Measurements from ENCODE around the gene SLC25A33.
"Not testable (repeated sequence)": the region's sequence is repeated elsewhere in the genome, so short reads cannot be mapped to it uniquely, and the experiment has no call there.

The SLC25A33 gene

GRCh38 chr1:9553736-9554144, 14.5 kb downstream of the SLC25A33 start:
- H3K27me3 Mint-ChIP-seq, result no peaks in the 10 kb centered on the region
- DNase-seq (no peak), ATAC-seq (replicated peaks) (no peak)
- H3K36me3 Mint-ChIP-seq (ENCODE audit: insufficient read depth), result peaks cover 39% of the 10 kb centered on the region
- no peak overlapping the region for H3K27ac Mint-ChIP-seq
- H3K9me3 Mint-ChIP-seq, result no peaks in the 10 kb centered on the region
- no peak overlapping the region for H3K4me3 Mint-ChIP-seq
- H3K4me1 Mint-ChIP-seq (ENCODE audit: low read depth in 2 of 2), result peaks cover 3 to 6% of the 10 kb centered on the region in 2 donors

GRCh38 chr1:9555942-9556341, 16.7 kb downstream of the SLC25A33 start:
- ATAC-seq (replicated peaks) (no peak), DNase-seq (no peak)
- Mint-ChIP-seq H3K27ac (no peak overlapping the region), H3K4me1 (ENCODE audit: low read depth in 2 of 2) (peaks cover 0 to 4% of the 10 kb centered on the region in 2 donors), H3K9me3 (no peaks in the 10 kb centered on the region), H3K27me3 (no peaks in the 10 kb centered on the region), H3K36me3 (ENCODE audit: insufficient read depth) (peaks cover 38% of the 10 kb centered on the region), H3K4me3 (no peak overlapping the region)

GRCh38 chr1:9557624-9558023, 18.4 kb downstream of the SLC25A33 start:
- Mint-ChIP-seq H3K27me3 (no peaks in the 10 kb centered on the region), H3K4me1 (ENCODE audit: low read depth in 2 of 2) (peaks cover 0 to under 1% of the 10 kb centered on the region in 2 donors), H3K4me3 (no peak overlapping the region), H3K9me3 (no peaks in the 10 kb centered on the region), H3K36me3 (ENCODE audit: insufficient read depth) (peaks cover 45% of the 10 kb centered on the region), H3K27ac (no peak overlapping the region)
- DNase-seq (no peak), ATAC-seq (replicated peaks) (no peak)

GRCh38 chr1:9558271-9558945, 19.1 kb downstream of the SLC25A33 start:
- ATAC-seq (replicated peaks), result no peak
- H3K4me3 Mint-ChIP-seq, result no peak overlapping the region
- DNase-seq, result no peak
- peaks cover 45% of the 10 kb centered on the region for H3K36me3 Mint-ChIP-seq (ENCODE audit: insufficient read depth)
- no peak overlapping the region for H3K27ac Mint-ChIP-seq
- no peaks in the 10 kb centered on the region for H3K9me3 Mint-ChIP-seq
- H3K4me1 Mint-ChIP-seq (ENCODE audit: low read depth in 2 of 2), result no peaks in the 10 kb centered on the region
- no peaks in the 10 kb centered on the region for H3K27me3 Mint-ChIP-seq

- peaks cover 46% of the 10 kb centered on the region for H3K36me3 Mint-ChIP-seq (ENCODE audit: insufficient read depth)
- no peaks in the 10 kb centered on the region for H3K4me1 Mint-ChIP-seq (ENCODE audit: low read depth in 2 of 2)
- H3K27me3 Mint-ChIP-seq, result no peaks in the 10 kb centered on the region
- peak overlapping the region in 1 of 2 donors; percentile 32 for H3K27ac Mint-ChIP-seq
- no peak for ATAC-seq (replicated peaks)
- no peak for DNase-seq
- peak overlapping the region in 1 of 2 donors; percentile 1 for H3K4me3 Mint-ChIP-seq
- no peaks in the 10 kb centered on the region for H3K9me3 Mint-ChIP-seq
Observed at GRCh38 chr1:9558946-9559545, 19.8 kb downstream of the SLC25A33 start.

- Mint-ChIP-seq H3K4me1 (ENCODE audit: low read depth in 2 of 2) (no peaks in the 10 kb centered on the region), H3K27me3 (no peaks in the 10 kb centered on the region), H3K27ac (no peak overlapping the region), H3K4me3 (no peak overlapping the region), H3K36me3 (ENCODE audit: insufficient read depth) (peaks cover 42% of the 10 kb centered on the region), H3K9me3 (no peaks in the 10 kb centered on the region)
- ATAC-seq (replicated peaks), result no peak
- DNase-seq, result no peak
Observed at GRCh38 chr1:9559673-9560072, 20.4 kb downstream of the SLC25A33 start.

GRCh38 chr1:9560090-9560489, 20.8 kb downstream of the SLC25A33 start:
- DNase-seq; H3K27me3 Mint-ChIP-seq; ATAC-seq (replicated peaks); H3K27ac Mint-ChIP-seq; H3K4me1 Mint-ChIP-seq (ENCODE audit: low read depth in 2 of 2); H3K4me3 Mint-ChIP-seq; H3K9me3 Mint-ChIP-seq: not testable (repeated sequence)
- peaks cover 38% of the 10 kb centered on the region for H3K36me3 Mint-ChIP-seq (ENCODE audit: insufficient read depth)

GRCh38 chr1:9561429-9561828, 22.2 kb downstream of the SLC25A33 start:
- Mint-ChIP-seq H3K4me3 (no peak overlapping the region), H3K9me3 (no peaks in the 10 kb centered on the region), H3K27me3 (no peaks in the 10 kb centered on the region), H3K27ac (no peak overlapping the region), H3K4me1 (ENCODE audit: low read depth in 2 of 2) (no peaks in the 10 kb centered on the region), H3K36me3 (ENCODE audit: insufficient read depth) (peaks cover 34% of the 10 kb centered on the region)
- ATAC-seq (replicated peaks) (no peak), DNase-seq (no peak)

- H3K36me3 Mint-ChIP-seq (ENCODE audit: insufficient read depth), result peaks cover 25% of the 10 kb centered on the region
- H3K9me3 Mint-ChIP-seq, result no peaks in the 10 kb centered on the region
- DNase-seq, result no peak
- H3K4me3 Mint-ChIP-seq, result no peak overlapping the region
- peak overlapping the region in 1 of 2 donors; percentile 46 for H3K27ac Mint-ChIP-seq
- no peaks in the 10 kb centered on the region for H3K27me3 Mint-ChIP-seq
- ATAC-seq (replicated peaks), result no peak
- no peaks in the 10 kb centered on the region for H3K4me1 Mint-ChIP-seq (ENCODE audit: low read depth in 2 of 2)
Observed at GRCh38 chr1:9569267-9569666, 30.0 kb downstream of the SLC25A33 start.

GRCh38 chr1:9570886-9571529, 31.7 kb downstream of the SLC25A33 start:
- H3K27ac Mint-ChIP-seq; H3K4me3 Mint-ChIP-seq; H3K9me3 Mint-ChIP-seq; ATAC-seq (replicated peaks); H3K4me1 Mint-ChIP-seq (ENCODE audit: low read depth in 2 of 2); DNase-seq; H3K27me3 Mint-ChIP-seq: not testable (repeated sequence)
- H3K36me3 Mint-ChIP-seq (ENCODE audit: insufficient read depth), result peaks cover 23% of the 10 kb centered on the region

- Mint-ChIP-seq H3K9me3 (no peaks in the 10 kb centered on the region), H3K27me3 (no peaks in the 10 kb centered on the region), H3K4me1 (ENCODE audit: low read depth in 2 of 2) (no peaks in the 10 kb centered on the region), H3K4me3 (no peak overlapping the region), H3K27ac (no peak overlapping the region), H3K36me3 (ENCODE audit: insufficient read depth) (peaks cover 18% of the 10 kb centered on the region)
- DNase-seq (no peak), ATAC-seq (replicated peaks) (no peak)
Observed at GRCh38 chr1:9573723-9574122, 34.5 kb downstream of the SLC25A33 start.

- Mint-ChIP-seq H3K9me3 (no peaks in the 10 kb centered on the region), H3K36me3 (ENCODE audit: insufficient read depth) (peaks cover 15% of the 10 kb centered on the region), H3K27me3 (no peaks in the 10 kb centered on the region), H3K27ac (no peak overlapping the region), H3K4me3 (no peak overlapping the region), H3K4me1 (ENCODE audit: low read depth in 2 of 2) (no peaks in the 10 kb centered on the region)
- ATAC-seq (replicated peaks) (no peak), DNase-seq (no peak)
Observed at GRCh38 chr1:9575486-9575885, 36.2 kb downstream of the SLC25A33 start.

- H3K27ac Mint-ChIP-seq, result peak overlapping the region in 1 of 2 donors; percentile 3
- ATAC-seq (replicated peaks) (no peak), DNase-seq (no peak)
- no peaks in the 10 kb centered on the region for H3K4me1 Mint-ChIP-seq (ENCODE audit: low read depth in 2 of 2)
- peaks cover 14% of the 10 kb centered on the region for H3K36me3 Mint-ChIP-seq (ENCODE audit: insufficient read depth)
- no peaks in the 10 kb centered on the region for H3K27me3 Mint-ChIP-seq
- no peak overlapping the region for H3K4me3 Mint-ChIP-seq
- no peaks in the 10 kb centered on the region for H3K9me3 Mint-ChIP-seq
Observed at GRCh38 chr1:9576903-9577302, 37.6 kb downstream of the SLC25A33 start.

- DNase-seq (no peak), ATAC-seq (replicated peaks) (no peak)
- no peaks in the 10 kb centered on the region for H3K4me1 Mint-ChIP-seq (ENCODE audit: low read depth in 2 of 2)
- peaks cover 18% of the 10 kb centered on the region for H3K36me3 Mint-ChIP-seq (ENCODE audit: insufficient read depth)
- no peak overlapping the region for H3K4me3 Mint-ChIP-seq
- H3K27ac Mint-ChIP-seq, result peak overlapping the region in 1 of 2 donors; percentile 3
- no peaks in the 10 kb centered on the region for H3K9me3 Mint-ChIP-seq
- H3K27me3 Mint-ChIP-seq, result no peaks in the 10 kb centered on the region
Observed at GRCh38 chr1:9577423-9577822, 38.2 kb downstream of the SLC25A33 start.

Measured in effector memory CD8-positive, alpha-beta T cell (primary cell).